ENCODE measurements around the gene ARHGAP21.
"Not testable (repeated sequence)": the region's sequence is repeated elsewhere in the genome, so short reads cannot be mapped to it uniquely, and the experiment has no call there.

ARHGAP21 gene

DNA sequence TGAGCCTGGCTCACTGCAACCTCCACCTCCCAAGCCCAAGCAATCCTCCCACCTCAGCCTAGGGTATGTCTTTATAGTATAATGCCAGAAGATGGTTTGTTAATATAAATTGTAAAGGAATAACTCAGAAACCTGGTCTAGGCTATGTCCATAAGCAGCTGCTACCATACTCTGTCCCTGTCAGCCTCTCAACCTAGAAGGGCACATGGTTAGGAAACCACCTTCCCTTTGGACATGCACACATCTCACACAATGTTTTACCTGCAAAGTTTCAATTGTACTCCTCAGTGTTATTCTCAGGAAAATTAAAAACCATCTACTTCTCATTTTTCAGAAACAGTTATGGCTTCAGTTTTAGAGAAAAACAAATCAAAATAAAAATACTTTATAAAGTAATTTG, 40.1 kb downstream of the ARHGAP21 start:
- DNase-seq (ENCODE audit: low spot score), result no peak

DNA sequence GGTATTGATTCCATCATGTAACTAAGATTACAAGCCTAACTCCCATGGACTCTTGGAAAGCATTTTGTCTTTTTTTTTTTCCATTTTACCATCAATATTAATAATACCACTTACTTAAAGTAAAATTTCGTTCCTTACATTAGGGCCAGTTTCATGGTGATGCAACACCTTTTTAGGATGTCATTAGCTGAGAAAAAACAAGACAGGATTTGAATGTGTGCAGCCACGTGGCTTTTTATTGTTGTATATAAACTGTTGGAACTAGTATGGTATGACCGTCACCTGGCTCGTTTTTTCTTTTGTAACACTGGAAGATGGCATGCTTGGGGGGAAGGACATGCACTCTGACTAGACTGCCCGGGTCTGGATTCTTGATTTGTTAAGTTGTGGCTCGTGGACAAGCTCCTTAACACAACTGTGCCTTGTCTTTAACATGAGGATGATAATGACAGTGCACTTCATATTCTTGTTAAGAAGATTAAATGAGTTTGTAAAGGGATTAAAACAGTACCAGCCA, 42.1 kb downstream of the ARHGAP21 start:
- no peak for DNase-seq (ENCODE audit: low spot score)

DNA sequence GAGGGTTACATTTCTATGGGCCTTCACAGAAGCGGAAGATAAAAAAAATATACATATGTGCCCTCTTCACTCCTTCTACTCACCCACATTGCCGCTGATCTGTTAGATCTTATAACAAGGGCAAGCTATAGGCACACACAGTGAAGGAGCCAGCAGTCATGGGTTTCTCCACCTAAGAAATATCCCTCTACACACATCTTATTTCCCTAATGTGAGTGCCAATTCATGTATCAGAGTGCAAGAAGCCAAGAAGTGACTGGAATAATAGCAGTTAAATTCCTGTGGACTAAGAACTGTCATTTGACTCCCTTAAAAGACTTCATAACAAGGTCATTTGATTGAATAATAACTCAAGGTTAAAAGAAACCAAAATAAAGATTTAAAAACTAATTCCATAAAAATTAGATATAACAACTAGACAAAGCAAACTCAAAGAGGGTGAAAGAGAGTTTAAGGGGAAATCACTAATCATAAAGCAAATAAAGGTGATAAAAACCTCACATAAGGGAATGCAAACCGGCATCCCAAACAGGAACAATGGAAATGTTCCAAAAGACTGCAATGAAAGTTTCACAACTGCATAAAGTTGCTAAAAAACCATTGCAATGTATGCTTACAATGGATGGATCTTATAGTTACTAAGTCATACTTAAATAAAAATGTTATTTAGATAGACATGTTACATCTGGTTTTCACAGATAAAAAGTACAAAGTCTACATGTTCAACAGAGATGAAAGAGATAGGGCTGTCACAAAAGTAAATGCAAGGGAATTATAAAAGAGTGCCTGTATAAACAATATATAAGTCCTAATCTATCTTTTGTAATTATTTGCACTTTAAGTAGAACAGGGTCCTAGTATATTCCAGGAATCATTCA, 42.8 kb downstream of the ARHGAP21 start:
- DNase-seq (ENCODE audit: low spot score), result no peak

DNA sequence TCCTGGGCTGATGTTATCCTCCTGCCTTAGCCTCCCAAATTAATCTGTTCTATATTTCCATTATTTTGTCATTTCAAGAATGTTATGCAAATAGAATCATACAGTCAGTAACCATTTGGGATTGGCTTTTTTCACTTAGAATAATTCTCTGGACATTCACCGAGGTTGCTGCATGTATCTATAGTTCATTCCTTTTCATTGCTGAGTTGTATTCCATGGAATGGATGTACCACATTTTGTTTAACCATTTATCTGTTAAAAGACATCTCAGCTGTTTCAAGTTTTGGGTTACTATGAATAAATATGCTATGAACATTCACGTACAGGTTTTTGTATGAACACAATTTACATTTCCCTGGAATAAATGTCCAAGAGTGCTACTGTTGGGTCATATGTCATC, 44.9 kb downstream of the ARHGAP21 start:
- no peak for DNase-seq (ENCODE audit: low spot score)

DNA sequence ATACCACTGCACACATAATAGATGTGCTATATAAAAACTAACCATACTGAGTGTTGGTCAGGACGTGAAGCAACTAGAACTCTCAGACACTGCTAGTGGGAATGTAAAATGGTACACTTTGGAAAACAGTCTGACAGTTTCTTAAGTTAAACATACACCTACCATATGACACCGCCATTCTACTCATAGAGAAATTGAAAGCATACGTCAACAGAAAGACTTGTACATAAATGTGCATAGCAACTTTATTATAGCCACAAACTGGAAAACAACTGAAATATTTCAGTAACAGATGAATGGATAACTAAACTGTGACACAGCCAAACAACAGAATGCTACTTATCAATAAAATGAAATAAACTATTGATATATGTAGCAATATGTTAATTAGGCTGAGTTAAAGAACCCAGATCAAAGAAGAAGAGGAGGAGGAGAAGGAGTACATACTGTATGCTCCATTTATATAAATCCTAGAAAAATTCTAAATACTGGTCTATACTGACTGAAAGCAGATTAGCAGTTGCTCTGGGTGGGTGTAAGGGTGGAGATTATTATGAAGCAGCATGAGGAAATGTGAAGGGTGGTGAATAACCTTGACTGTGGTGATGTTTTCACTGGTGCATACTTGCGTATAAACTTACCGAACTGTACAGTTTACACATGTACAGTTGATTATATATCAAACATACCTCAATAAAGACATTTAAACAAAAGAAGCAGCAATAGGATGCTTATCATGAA, 48.6 kb downstream of the ARHGAP21 start:
- DNase-seq (ENCODE audit: low spot score), result no peak

DNA sequence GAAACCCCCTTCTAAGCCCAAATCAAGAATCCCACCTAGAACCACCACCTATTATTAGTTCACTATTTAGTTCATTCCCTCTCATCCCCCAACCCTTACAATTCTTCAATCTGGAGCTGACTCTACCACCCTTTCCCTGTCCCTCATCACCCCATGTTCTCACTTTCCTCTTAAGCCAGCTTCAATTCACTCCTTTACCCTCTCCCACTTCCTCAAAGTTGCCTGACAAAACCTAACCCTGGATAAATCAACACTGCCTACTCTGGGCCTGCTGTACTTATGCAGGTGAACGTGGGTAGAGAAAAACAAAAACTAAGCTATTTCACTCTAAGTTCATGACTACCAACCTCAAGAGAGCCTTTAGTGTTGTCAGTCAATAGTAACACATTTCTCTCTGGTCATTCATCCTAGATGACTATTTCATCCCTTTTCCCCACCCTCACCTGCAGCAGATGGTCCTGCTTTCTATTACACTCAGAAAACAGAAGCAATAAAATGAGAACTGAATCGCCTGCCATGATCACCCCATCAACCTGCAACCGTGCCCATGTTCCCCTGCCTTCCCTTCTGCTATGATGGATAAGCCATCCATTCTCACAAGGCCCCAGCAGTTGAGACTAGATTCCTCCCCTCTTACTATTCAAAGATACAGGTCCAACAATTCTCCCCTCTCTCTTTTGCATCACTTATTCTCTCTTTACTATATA, 52.6 kb downstream of the ARHGAP21 start:
- no peak for DNase-seq (ENCODE audit: low spot score)

DNA sequence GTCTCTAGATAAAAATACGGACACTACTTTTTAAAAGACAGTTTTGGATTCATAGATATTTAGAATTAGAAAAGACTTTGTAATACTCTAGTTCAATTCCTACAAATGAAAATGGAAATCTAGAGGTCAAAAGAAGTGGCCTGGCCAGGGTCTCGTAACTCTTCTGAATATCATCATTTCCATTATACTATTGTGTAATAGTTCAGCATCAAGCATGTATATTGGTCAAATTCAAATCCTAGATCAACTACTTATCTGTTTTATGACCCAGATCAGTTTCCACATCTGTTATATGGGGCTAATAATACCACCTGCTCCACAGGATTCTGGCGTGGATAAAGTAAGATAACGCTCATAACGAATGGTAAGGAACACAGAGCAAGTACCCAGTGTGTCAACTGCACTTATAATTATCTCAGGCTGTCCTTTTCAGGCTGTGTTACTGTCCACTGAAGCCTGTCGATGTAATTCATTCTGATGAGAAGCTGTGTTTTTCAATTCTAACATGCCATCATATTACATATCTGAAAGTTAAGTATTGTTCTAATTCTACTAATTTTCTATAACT, 54.3 kb downstream of the ARHGAP21 start:
- no peak for DNase-seq (ENCODE audit: low spot score)

DNA sequence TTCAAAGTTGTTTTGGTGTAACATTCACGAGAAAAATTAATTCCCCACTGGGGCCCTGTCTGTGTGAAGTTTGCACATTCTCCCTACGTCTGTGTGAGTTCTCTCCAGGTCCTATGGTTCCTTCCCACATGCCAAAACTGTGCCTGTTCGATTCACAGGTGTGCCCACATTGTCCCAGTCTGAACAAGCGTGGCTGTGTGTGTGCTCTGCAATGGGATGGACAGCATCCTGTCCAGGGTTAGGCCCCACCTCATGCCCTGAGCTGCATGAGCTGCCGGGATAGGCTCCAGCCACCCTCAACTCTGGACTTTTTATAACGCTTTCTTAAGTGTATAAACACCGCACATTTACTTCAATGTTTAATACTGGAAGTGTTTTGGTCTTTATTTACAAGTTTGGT, 55.4 kb downstream of the ARHGAP21 start:
- DNase-seq (ENCODE audit: low spot score), result no peak

DNA sequence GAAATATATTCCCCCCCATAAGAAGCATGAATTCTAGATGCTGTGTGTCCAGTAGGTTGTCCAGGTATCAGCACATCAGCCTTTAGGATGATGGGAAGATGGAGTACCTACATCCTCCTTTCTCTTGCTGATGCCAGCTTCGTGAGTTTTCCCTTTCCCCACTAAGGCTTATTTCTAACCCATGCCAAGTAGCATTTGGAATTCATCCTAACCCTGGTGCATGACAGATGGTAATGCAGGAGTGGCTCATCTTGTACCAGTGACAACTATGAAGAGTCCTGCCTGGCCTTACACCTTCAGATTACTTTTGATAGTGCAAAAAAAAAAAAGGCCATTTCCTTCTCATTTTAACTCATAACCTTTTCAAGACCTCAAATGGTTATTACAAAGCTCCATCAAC, 58.7 kb downstream of the ARHGAP21 start:
- peak; percentile 26 for DNase-seq (ENCODE audit: low spot score)

DNA sequence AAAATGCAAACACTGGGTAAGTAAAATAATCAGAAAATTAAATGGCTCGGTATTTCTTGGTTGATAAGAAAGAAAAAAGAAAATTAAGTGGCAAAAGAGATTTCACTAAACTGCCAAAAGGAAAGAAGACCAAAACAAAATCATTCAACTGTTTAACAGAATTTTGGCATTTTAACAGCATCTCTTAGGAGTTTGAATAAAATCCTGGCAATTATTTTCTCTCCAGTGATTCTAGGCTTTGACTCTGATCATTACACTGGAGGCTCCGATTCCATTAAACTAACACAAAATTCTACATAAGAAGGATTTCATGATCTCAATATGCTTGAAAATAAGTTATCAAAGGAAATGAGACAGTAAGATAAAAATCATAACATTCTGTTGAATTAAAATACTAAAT, 62.3 kb downstream of the ARHGAP21 start:
- DNase-seq (ENCODE audit: low spot score), result no peak

DNA sequence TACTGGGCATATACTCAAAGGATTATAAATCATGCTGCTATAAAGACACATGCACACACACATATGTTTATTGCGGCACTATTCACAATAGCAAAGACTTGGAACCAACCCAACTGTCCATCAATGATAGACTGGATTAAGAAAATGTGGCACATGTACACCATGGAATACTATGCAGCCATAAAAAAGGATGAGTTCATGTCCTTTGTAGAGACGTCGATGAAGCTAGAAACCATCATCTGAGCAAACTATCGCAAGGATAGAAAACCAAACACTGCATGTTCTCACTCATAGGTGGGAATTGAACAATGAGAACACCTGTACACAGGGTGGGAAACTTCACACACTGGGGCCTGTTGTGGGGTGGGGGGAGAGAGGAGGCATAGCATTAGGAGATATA, 65.4 kb downstream of the ARHGAP21 start:
- DNase-seq (ENCODE audit: low spot score), result not testable (repeated sequence)

DNA sequence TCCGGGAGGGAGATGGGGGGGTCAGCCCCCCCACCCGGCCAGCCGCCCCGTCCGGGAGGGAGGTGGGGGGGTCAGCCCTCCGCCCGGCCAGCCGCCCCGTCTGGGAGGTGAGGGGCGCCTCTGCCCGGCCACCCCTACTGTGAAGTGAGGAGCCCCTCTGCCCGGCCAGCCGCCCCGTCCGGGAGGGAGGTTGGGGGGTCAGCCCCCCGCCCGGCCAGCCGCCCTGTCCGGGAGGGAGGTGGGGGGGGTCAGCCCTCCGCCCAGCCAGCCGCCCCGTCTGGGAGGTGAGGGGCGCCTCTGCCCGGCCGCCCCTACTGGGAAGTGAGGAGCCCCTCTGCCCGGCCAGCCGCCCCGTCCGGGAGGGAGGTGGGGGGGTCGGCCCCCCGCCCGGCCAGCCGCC, 67.4 kb downstream of the ARHGAP21 start:
- DNase-seq (ENCODE audit: low spot score), result not testable (repeated sequence)

DNA sequence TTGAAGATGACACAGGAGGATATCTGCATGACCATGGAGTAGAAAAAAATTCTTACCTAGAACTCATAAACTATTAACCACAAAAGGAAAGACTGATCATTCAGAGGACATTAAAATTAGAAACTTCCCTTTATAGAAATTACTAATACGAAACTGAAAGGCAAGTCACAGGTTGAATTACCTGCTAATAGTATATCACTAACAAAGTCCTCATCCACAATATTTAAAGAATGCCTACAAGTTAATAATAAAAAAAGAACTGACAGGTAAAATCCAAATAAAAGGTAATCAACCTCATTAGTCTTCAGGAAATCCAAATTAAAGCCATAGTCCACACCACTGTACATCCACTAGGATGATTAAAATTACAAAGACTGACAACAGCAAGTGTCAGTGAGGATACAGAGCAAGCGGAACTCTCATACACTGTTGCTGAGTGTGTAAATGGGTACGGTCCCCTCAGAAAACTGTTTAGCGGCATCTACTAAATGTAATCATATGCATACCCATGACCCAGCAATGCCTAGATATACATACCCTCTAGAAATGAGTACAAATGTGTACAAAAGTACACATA, 71.2 kb downstream of the ARHGAP21 start:
- DNase-seq (ENCODE audit: low spot score), result no peak

DNA sequence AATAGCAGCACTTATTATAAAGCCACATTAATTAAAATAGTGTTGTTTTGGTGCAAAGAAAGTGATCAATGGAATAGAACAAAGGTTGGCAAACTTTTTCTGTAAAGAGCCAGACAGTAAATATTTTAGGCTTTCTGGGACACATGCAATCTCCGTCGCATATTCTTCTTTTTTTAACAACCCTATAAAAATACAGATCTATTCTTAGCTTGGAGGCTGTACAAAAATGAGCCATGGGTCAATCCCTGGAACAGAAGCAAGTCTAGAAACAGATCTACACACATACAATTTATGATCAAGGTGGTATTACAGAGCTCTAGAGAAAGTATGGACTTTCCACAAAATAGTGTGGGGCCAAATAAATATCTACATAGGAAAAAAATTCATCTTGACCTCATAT, 71.8 kb downstream of the ARHGAP21 start:
- DNase-seq (ENCODE audit: low spot score), result no peak

DNA sequence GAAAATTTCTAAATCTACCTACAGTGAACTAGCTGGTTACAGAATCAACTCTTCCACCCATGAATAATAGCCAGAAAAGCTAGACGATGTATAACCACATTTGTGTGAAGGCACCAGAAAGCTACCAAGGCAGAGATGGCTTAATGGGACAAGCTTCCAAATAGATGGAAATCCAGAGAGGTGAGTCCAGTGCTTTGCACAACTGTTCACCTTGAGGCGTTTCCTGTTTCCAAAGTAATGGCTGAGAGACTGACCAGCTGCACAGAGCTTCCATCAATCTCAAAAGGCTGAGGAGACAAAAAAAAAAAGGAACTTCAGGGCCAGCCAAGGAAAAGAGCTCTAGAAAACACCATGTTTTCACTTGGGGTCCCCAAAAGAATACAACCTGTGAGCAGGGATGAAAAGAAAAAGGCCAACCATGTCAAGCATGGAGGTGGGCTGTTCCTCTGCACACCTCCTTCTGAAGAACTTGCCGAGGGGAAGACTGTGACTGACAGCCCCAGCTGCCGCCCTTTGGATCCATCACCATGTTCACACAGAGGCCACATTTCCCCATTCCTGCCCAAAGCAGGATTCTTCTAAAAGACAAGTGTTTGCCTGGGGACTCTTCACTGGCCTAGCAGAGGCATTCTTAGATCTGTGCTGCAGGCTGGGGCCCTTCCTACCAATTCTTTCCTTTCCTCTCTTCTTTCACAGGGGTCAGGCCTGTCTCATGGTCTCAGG, 72.9 kb downstream of the ARHGAP21 start:
- no peak for DNase-seq (ENCODE audit: low spot score)

DNA sequence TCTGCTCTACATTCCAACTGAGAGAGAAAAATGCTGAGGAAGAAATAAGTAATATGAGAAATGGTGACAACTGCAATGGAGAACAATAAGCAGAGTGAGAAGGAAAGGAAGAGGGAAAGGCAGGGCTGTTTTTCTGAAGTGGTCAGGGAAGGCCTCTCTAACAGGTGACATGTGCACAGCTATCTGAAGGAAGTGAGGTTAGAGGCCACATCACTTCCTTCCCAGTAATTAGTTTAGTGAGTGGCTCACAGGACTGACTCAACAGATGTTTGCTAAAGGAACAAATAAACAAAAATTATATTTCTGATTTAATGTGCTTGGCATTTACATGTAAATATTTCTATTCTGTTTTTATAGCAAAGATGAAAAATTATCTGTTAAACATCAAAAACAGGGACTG, 77.9 kb downstream of the ARHGAP21 start:
- DNase-seq (ENCODE audit: low spot score), result no peak

DNA sequence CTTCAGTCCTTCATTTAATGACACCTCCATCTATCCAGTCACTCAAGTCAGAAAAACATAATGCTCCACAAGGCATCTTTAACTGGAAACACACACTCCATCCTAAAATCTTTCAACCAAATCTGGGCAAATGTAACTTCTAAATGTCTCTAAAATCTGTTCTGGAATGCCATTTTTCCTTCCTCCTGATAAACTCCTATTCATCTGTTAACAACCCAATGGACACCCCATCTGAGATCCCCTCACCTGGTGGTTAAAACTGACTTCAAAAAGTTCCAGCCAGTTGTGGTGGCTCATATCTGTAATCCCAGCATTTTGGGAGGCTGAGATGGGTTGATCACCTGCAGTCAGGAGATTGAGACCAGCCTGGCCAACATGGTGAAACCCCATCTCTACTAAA, 78.7 kb downstream of the ARHGAP21 start:
- DNase-seq (ENCODE audit: low spot score), result no peak

DNA sequence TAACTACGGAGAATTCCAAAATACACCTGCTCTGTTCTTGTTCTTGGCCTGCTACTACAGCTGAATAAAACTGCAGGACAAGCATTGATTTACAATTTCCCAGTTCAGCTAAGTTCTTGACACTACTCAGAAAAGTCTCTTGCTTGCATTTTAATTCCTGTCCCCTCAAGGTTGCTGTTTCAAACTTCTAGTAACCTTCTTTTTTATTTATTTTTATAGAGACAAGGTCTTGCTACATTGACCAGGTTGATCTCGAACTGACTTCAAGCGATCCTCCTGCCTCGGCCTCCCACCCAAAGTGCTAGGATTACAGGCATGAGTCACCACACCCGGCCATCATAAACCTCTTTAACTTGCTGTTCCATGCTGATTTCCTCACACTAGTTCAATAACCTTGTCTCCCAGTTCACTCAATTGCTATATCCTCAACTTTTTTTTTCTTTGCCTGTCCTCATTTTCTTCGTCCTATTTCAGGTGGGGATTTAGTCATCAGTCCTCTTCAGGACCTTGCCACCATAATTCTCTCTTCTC, 79.9 kb downstream of the ARHGAP21 start:
- DNase-seq (ENCODE audit: low spot score), result no peak

DNA sequence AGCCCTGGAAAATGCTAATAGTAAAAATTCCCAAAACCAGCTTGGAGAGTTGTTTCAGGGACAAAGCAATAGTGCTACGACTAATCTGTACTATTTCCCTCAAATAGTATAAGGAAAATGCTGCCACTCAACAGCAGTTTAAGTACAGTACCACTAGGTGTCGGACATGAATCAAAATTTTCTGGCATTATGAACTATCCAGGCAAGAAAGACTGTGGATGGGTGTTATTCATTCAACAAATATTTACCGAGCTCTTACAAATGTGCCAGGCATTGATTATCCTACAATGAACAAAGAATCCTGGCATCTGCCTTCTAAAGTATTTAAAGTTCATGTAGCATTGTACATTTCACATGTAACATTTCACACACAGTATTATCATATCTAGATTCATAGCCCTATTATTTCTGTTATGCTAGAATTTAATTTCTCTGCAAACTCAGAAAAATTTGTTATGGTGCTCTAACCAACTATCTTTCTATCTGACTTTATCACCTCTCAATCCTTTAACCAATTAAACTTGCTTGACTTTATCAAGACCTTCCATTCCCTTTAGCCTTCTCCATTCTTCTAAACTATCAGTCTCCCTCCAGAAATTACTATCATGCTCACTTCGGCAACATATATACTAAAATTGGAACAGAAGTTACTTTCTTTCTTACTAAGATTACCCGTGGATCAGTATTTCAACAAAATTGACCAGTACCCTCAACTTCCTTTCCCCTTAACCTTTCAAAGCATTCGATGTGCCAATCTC, 80.6 kb downstream of the ARHGAP21 start:
- DNase-seq (ENCODE audit: low spot score), result peak; percentile 73

DNA sequence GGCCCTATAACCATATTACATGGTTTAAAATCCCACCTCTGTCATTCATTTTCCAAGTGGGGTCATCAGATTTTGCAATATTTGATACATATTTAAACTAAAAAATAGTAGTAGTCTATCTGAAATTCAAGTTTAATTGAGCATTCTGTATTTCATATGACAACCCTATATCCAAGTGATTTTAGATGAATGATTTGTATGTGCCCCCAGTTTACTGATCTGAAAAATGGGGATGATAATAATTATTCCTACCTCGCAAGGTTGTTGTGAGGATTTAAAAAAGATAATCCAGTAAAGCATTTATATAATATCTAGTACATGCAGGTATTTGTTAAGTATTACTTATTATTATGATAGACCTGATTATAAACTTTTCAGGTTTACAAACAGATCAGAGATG, 84.6 kb downstream of the ARHGAP21 start:
- DNase-seq (ENCODE audit: low spot score), result no peak
